T-helper 2 cell (primary cell): ENCODE results near the gene DGKD.
A peak's percentile ranks its signal among the peaks of the same experiment; 100 is the strongest.

Source experiments
- DNase-seq, 5 experiments: peaks; one replicate each; pipeline versions ENCODE4 v3.0.0 to v3.0.0-alpha.2; 2012 to 2022

Gene DGKD

DNA sequence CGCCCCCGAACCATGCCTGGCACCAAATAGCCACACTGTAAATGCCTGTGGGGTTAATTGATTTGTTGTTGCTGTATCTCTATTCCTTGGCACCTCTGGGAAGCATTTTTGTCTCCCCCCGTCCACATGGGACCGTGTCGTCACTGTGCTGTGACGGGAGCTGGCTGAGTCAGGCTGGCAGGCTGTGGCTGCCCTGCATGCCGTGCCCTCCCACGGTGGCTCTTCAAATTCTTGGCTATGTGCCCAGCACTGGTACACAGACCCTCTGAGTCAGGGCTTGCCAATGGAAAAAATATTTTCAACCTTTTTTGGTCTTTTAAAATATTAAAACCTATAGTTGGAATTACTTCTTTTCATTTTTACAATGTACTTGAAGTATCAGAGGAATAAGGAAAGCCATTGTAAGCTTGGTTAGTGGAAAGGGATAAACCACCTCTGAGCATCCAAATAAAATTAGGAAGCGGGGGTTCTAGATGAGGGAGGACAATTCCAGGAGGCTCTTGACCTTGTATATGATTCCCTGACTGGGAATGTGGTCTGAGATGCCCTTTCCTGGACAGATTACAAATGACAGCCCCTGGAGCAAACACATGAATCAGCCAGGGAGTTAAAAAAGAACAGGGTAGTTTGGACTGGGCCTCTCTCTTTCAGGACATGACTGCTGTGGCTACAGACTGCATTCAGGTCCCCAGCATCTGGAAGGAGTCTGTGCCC is 59.4 kb downstream of the DGKD start:
- peak in 1 of 5 experiments; percentile 53 for DNase-seq

DNA sequence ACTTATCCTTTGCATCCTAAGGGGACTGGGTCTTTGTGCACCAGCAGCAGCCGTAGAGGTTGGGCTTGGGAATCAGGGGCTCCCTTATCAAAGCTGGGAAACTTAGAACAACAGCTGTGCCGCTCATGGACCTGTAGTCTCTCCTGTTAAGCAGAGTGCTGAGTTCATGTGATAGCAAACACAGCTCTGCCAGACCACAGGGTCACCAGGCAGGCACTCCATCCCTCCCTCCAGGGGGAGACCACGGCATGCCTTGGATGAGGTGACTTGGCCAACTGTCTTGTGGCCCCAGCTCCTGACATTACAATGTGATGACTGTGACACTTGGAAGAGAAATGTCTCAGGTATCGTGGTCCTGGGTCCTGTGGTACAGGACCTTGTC is 60.0 kb downstream of the DGKD start:
- DNase-seq: no peak

DNA sequence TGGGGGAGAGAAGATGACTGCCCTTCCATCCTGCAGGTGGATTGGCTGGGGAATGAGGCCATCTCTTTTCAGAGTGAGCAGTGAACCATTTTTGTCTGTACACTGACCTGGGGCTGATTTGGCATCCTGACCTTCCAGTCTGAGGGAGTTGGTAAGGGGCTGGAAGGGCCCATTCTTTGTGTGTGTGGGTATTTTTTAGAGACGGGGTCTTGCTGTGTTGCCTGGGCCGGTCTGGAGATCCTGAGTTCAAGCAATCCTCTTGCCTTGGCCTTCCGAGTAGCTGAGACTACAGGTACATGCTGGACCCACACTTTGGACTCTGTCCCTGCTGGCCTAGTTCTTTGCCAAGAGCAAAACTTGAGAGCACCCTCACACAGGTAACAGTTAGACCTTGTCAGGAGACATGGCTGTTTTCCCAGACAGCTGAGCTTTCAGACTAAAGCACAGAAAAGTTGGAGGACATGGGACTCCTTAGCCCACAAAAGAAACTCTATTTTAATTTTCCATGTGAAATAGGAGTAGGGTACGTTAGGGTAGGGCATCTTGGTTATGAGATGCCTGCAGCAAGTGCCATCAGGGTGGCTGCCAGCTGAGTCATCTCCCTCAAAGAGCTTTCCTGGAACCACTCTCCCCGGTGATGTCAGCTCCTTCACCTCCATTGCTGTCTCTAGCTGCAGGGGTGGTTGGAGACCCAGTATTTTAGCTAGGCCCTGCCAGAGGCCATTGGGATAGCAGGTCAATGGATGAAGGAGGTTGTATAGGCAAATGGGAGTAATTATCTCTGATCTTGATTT is 60.7 kb downstream of the DGKD start:
- DNase-seq: peak in 1 of 5 experiments; percentile 79

DNA sequence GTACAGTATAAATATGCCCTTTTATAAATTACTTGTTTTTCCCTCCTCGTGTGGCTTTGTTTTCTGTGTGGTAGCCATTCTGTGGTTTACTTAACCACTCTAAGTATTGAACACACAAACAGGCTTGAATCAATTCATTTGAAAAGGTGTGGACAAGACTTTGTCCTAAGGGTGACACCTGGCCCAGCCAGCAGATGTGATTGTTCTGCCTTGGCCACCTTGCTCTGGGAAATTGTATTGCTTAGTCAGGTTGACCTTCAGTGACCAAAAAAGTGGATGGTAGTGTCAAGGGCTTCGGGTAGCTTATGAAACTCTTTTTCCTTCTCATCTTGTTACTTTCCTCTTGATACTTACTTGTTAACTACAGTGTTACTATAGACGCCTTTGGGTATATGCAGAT is 61.9 kb downstream of the DGKD start:
- peak in 1 of 5 experiments; percentile 36 for DNase-seq

DNA sequence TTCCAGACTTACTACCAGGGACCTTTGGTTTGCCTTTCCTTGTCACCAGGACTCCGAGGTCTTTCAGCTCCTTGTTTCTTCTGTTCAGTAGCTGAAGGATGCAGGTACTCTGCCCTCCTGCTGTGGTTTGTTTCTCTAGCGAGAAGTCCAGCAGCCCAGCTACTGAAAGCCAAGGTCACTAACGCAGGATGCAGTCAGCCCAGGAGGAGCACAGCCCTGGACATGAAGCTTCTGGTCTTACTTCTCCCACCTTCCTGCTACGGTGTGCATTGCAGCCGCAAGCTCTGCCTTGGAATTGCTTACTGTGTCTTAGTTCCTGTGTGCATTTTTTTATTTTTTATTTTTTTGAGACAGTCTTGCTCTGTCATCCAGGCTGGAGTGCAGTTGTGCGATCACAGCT is 62.4 kb downstream of the DGKD start:
- DNase-seq: no peak

DNA sequence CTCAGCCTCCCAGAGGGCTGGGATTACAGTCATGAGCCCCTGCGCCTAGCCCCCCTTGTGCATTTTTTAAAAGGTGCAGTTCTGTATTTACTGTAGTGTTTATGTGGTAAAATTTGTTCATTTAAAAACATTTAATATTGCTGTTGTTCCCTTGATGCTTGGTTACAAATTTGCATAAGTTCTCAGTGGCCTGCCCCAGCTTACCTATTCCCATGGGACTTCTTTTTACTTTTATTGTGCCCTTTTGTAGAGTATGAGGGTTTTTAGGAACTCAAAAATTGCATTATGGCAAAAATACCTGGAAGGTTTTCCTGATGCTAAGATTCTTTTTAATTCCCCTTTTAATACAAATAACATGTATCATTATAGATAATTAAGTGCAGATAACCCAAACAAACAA is 63.0 kb downstream of the DGKD start:
- no peak for DNase-seq

DNA sequence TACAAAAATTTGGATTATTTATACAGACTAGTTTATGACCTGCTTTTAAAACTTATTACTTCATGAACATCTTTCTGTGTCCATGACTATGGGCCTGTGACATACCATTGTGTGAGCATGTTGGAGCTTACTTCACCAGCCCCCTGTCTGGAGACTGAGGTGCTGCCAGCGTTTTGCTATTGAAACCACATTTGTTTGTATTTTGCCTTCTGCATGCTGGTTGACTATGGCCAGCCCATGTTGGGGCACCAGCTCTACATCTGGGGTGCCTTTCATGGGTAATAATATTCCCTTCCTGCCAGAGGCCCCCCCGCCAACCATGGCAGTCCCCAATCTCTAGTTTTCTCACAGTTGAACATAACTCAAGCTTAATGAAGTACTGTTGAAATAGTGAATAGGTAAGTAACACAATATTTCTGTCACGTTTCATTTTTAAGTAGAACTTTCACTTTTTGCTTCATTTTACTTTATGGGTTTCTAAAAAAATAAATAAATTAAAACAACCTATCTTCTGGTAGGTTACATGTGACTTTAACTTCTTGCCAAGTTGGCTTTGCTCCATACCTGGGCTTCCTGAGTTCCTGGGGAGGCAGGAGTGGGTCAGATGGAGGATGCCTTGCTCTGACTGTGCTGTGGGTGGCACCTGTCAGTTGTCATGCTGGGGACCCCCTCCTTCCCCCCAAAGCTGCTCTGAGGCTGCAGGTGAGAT is 63.9 kb downstream of the DGKD start:
- peak in 1 of 5 experiments; percentile 35 for DNase-seq

DNA sequence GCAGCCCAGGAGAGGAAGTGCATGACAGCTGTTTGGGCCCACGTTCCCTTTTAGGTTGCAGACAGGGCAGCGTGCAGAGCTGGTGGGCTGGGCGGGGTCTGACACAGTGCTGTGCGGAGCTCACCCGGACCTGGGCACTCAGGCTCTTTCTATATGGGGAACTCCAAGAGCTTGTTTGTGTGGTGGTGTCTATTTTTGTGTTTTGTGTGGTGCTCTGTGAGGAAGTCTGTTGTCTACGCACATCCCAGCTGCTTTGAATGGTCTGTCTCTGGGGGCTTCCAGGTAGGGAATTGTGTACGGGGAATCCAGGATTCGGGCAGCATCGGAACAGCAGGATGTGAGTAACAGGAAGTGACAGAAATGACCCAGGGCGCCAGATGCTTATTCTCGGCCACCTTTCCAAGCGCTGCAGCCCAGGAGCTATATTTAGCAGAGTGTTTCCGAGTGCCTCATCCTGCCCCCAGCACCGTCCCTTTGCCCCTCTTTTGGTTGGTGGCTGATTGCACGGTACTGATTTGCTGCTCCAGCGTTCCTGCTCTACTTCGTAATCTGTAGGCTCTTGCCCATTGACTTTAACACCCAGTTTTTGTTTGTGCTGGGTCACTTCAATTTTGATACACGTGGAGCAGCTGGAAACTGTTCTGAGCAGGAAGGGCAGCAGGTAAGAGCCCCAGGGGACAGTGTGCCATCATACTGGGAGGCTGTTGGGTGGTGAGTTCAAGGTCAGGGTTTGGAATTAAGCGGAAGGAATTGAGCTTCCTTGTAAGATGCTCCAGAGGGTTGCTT is 64.7 kb downstream of the DGKD start:
- DNase-seq: peak in 3 of 5 experiments; percentile 22 to 76 (median 35)

DNA sequence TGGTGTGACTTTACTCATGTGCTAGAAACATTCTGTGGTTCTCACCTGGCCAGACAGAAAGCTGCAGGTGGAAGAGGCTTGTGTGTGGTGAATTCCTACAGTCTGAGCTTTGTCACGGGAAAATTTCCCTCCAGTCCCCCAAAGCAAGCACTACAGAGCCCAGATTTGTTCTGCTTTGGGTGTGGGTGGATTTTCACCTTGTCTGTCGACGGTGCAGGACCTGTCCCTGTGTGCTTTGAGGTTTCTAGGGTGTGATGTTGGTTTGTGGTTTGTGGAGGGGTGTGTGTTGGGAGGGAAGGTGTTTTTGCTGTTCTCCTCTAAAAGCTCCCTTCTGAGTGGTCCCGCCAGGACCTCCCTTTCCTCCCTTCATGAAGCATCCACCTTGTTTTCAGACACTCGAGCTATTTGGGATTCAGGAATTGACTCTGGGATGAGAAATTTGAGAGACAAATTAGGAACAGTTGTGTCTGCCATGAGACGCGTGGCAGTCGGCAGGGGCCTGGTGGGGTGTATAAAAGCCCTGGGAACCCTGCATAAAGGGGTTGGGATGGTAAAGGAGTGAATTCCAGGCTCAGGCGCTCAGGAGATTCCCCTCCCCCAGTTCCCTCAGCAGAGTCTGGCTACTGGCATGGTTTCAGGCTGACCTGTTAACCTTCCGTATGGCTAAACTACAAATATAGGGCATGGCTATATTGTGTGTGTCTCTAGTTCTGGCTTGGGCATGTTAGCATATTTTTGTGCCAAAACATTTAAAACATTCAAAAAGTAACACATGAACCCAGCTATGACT is 65.5 kb downstream of the DGKD start:
- DNase-seq: peak in 3 of 5 experiments; percentile 28 to 80 (median 61)

DNA sequence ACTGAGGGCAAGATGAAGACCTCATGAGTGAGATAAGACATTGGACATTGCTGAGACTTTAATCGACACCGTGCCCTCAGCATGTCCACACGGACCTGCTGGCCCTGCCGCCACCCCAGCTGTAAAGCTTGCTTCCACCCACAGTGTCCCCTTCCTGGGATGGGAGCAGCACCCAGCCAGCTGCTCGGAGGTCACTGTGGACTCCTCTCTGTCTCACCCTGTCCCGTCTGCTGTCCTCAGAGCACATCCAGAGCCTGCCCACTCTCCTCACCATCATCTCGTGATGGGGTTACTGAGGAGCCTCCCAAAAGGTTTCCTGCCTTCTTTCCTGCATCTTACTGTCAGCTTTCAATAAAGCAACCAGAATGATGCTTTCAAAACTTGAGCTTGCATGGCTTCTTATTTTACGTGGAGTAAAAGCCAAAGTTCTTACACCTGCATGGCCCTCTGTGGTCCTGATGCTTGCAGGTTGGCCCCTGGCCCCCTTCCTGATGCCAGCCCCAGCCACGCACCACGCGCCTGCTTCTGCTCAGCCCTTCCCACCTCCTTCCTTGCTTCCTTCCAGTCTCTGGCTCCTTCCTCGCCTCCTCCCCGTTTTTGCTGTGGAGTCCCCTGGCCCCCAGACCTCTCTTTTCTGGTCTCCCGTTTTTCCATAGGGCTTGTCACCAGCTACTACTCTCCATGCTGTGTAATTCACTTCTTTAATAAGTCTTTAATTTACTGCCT is 67.0 kb downstream of the DGKD start:
- no peak for DNase-seq

DNA sequence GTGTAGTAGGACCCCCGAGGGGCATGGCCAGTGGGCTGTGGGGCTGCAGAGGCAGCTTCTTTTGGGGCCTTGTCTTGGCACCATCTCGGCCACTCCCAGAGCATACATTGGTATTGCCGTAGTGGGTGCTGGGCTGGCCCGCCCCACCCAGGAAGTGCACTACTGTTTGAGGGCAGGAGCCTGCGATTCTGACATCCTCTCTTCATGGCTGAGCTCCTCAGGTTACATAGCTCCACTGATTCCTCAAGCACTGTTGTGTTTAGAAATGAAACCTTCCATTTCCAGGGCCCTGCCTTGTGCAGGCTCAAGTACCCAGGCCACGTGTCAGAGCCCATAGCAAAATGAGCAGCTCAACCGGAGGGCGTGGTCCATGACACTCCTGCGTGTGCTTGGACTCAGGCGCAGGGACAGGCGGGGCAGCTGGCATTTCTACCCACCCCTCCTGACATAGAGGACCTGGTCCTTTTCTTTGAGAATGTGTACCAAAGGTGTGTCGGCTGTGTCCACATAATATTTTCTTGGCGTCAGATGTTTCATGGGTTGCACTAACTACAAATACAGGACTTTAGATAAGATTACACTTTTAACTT is 67.9 kb downstream of the DGKD start:
- peak in 4 of 5 experiments; percentile 27 to 95 (median 57) for DNase-seq

DNA sequence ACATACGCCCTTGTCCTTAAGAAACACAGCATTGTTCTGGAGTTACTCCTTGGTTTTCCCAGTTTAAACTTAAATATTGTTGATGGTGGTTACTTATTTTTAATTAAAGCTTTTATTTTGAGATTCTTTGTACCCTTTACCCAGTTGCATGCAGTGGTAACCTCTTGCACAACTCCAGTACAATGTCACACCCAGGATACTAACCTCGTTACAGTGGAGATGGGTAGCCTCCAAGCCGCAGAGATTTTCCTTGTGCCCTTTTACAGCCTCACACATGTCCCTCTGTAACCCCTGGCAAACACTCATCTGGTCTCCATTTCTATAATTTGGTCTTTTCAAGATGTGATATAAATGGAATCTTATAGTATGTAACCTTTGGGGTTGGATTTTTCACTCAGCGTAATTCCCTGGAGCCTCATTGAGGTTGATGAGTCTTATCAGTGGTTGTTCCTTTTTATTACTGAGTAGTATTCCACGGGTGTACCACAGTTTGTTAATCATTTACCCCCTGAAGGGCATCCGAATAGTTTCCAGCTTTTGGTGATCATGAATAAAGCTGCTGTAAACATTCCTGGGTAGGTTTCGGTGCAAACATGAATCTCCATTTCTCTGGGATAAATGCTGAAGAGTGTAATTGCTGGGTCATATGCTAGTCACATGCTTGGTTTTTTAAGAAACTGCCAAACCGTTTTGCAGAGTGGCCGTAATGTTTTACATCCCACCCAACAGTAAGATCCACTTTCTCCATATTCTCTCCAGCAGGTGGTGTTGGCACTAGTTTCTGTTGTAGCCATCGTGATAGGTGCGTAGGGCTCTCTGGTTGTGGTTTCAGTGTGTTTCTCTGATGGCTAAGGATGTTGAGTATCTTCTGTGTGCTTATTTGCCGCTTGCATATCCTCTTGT is 68.6 kb downstream of the DGKD start:
- peak in 1 of 5 experiments; percentile 40 for DNase-seq

DNA sequence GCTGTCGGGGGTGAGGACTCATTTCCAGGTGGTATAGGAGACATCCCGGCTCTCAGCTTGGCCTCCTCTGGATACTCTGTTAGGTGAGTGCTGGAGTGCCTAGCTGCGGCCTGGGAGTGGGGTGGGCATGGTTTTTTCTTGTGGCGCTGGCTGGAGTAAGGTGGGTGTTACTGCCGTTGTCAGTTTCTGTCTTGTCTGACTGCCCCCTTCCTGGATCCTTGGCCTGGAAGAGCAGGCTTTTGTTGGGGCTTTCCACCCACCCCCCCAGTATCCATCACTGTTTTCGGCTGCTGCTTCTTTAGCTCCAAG is 69.2 kb downstream of the DGKD start:
- no peak for DNase-seq

DNA sequence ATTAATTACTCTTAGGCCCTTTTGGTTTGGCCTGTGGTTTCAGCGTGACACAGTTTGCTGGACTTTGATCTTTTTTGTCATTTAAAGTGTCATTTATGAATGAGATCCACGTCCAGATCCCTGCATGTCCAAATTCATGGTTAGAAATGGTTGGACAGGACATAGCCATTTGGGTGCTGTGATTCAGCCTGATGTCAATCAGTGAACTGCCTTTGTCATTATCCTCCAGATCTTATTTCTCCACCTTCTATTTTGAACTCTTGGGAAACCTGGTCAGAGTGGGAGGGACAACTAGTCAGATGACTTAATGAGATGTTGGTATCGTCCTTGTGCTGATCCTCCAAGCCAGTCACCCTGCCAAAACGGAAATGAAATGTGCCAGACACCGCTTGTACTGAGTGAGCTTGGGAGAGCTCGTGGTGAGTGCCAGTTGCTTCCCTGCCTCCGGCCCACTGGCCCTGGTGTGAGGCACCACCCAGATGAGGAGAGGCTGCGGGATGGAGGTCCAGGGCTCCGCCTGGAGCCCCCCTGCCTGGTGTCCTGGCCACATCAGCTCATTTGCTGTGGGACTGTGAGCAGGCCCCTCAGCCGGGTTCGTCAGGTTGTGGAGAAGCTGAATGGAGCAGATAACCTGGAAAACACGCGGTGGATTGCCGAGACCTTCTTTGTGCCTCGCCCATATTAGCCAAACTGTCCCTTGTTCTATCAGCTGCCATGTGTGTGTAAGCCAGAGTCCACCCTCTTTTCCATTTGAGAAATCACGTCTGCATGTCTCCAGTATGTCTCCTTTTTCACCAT is 70.1 kb downstream of the DGKD start:
- no peak for DNase-seq

DNA sequence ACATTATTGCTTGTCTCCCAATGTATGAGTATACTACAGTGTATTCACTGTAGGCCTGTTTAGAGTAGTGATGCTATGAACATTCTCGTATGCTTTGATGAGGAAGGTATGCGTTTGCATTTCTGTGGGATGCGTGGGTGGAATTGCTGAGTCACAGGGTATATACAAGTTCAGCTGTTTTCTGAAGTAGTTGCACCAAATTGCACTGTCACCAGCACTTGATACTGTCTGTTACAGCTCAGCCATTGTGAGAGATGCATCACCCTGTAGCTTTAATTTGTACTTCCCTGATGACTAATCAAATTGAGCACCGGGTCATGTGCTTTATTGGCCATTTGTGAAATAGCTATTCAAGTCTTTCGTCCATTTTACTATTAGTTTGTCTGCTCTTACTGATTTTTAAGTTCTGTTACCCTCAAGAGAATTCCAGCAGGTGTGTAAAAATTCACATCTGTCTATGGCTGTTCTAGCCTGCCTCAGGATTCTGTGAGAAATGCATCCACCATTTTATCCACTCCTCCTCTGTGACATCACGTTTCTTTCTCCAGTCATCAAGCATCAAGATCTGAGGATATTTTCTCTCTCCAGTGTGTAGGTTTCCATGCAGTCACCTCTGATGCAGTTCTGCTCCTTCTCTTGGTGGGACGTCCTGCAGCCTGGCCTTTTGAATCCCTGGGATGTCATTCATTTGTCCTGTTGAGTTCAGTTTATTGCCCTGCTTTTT is 72.5 kb downstream of the DGKD start:
- peak in 2 of 5 experiments; percentile 49 to 63 for DNase-seq

DNA sequence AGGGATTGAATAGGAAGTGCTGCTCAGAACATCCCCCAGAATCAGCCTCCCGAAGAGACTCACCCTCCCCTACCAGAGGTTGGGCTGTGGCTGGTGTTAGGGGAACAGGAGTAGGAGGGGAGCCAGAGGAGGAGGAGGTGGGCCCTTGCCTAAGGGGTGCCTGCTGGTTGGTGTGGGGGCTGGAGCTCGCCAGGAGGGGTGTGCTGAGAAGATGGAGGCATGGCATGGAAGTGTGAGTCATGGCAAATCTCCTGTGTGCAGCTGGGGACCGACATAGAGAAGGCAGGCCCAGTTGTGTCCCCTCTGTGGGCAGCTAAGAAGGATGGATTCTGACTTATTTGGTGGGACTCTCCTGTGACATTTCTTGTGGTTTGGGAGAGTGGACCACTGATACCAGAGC is 73.7 kb downstream of the DGKD start:
- no peak for DNase-seq

DNA sequence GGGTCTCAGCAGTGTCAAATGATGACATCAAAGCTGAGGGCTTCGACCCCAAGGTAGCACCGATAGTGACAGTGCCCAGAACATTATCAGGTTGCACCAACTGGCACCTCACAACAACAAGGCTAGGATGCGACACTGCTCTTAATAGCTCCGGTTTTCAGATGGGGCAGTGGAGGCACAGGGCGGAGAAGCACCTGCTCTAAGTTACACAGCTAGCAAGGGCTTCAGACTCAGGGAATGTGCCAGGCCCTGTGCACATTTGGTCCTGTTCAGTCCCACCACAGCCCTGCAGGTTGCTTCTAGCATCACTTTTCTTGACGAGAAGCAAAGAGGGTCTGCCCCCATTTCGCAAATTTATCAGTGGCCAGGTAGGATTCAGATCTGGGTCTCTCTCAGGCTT is 74.1 kb downstream of the DGKD start:
- DNase-seq: no peak
